ENCODE measurements around the gene SULT2B1.

The SULT2B1 gene

GRCh38 chr19:48613024-48613851, 61.3 kb downstream of the SULT2B1 start:
- Histone ChIP-seq H3K4me3 (ENCODE audit: low read length) (no peak overlapping the region), H3K27ac (ENCODE audit: low read length) (no peak overlapping the region), H3K9me3 (ENCODE audit: control insufficient read depth, insufficient read depth, low read length) (no peaks in the 10 kb centered on the region), H3K27me3 (ENCODE audit: control insufficient read depth, insufficient read depth, low read length) (no peaks in the 10 kb centered on the region), H3K4me1 (ENCODE audit: control insufficient read depth, insufficient read depth, low read length) (peaks cover 6% of the 10 kb centered on the region), H3K36me3 (ENCODE audit: control insufficient read depth, insufficient read depth, low read length) (peaks cover 21% of the 10 kb centered on the region)
- DNase-seq (ENCODE audit: low read depth, low spot score), result no peak
- no CpG with 5 or more reads among the region's 39 CpGs for WGBS (ENCODE audit: insufficient coverage, insufficient read length)

- no peak for DNase-seq (ENCODE audit: low read depth, low spot score)
- peaks cover 21% of the 10 kb centered on the region for H3K36me3 ChIP-seq (ENCODE audit: control insufficient read depth, insufficient read depth, low read length)
- H3K27ac ChIP-seq (ENCODE audit: low read length), result no peak overlapping the region
- H3K4me1 ChIP-seq (ENCODE audit: control insufficient read depth, insufficient read depth, low read length), result peaks cover 4% of the 10 kb centered on the region
- H3K4me3 ChIP-seq (ENCODE audit: low read length), result no peak overlapping the region
- H3K27me3 ChIP-seq (ENCODE audit: control insufficient read depth, insufficient read depth, low read length), result no peaks in the 10 kb centered on the region
- no peaks in the 10 kb centered on the region for H3K9me3 ChIP-seq (ENCODE audit: control insufficient read depth, insufficient read depth, low read length)
- WGBS (ENCODE audit: insufficient coverage, insufficient read length), result no CpG with 5 or more reads among the region's 13 CpGs
Observed at GRCh38 chr19:48613852-48614435, 62.0 kb downstream of the SULT2B1 start.

- DNase-seq (ENCODE audit: low read depth, low spot score), result no peak
- H3K36me3 ChIP-seq (ENCODE audit: control insufficient read depth, insufficient read depth, low read length), result peaks cover 21% of the 10 kb centered on the region
- H3K4me3 ChIP-seq (ENCODE audit: low read length), result no peak within 1 kb of the TSS; the same call in 1 of the 2 replicates
- no peaks in the 10 kb centered on the region for H3K27me3 ChIP-seq (ENCODE audit: control insufficient read depth, insufficient read depth, low read length)
- peaks cover 4% of the 10 kb centered on the region for H3K4me1 ChIP-seq (ENCODE audit: control insufficient read depth, insufficient read depth, low read length)
- no CpG with 5 or more reads among the region's 31 CpGs for WGBS (ENCODE audit: insufficient coverage, insufficient read length)
- no peak within 1 kb of the TSS for H3K27ac ChIP-seq (ENCODE audit: low read length)
- no peaks in the 10 kb centered on the region for H3K9me3 ChIP-seq (ENCODE audit: control insufficient read depth, insufficient read depth, low read length)
Observed at GRCh38 chr19:48614436-48615230, 62.7 kb downstream of the SULT2B1 start, which contains the start of gene FAM83E. Gene FAM83E, minus strand, starts transcription at chr19:48615076. Its CDS starts 1,704 bp downstream, at chr19:48613372.

- Histone ChIP-seq H3K9me3 (ENCODE audit: control insufficient read depth, insufficient read depth, low read length) (no peaks in the 10 kb centered on the region), H3K4me1 (ENCODE audit: control insufficient read depth, insufficient read depth, low read length) (peaks cover 4% of the 10 kb centered on the region), H3K36me3 (ENCODE audit: control insufficient read depth, insufficient read depth, low read length) (peaks cover 21% of the 10 kb centered on the region), H3K27ac (ENCODE audit: low read length) (no peak overlapping the region), H3K4me3 (ENCODE audit: low read length) (no peak overlapping the region), H3K27me3 (ENCODE audit: control insufficient read depth, insufficient read depth, low read length) (no peaks in the 10 kb centered on the region)
- no CpG with 5 or more reads among the region's 19 CpGs for WGBS (ENCODE audit: insufficient coverage, insufficient read length)
- DNase-seq (ENCODE audit: low read depth, low spot score), result no peak
Observed at GRCh38 chr19:48615231-48616040, 63.5 kb downstream of the SULT2B1 start.

GRCh38 chr19:48616041-48616436, 64.1 kb downstream of the SULT2B1 start:
- Histone ChIP-seq H3K27ac (ENCODE audit: low read length) (no peak overlapping the region), H3K27me3 (ENCODE audit: control insufficient read depth, insufficient read depth, low read length) (no peaks in the 10 kb centered on the region), H3K9me3 (ENCODE audit: control insufficient read depth, insufficient read depth, low read length) (no peaks in the 10 kb centered on the region), H3K4me3 (ENCODE audit: low read length) (no peak overlapping the region), H3K4me1 (ENCODE audit: control insufficient read depth, insufficient read depth, low read length) (peaks cover 4% of the 10 kb centered on the region), H3K36me3 (ENCODE audit: control insufficient read depth, insufficient read depth, low read length) (peaks cover 21% of the 10 kb centered on the region)
- no peak for DNase-seq (ENCODE audit: low read depth, low spot score)
- WGBS (ENCODE audit: insufficient coverage, insufficient read length), result no CpG with 5 or more reads among the region's 16 CpGs

- H3K4me1 ChIP-seq (ENCODE audit: control insufficient read depth, insufficient read depth, low read length), result peaks cover 4% of the 10 kb centered on the region
- no peak overlapping the region for H3K4me3 ChIP-seq (ENCODE audit: low read length)
Observed at GRCh38 chr19:48616491-48617056, 64.6 kb downstream of the SULT2B1 start.

GRCh38 chr19:48617146-48617937, 65.4 kb downstream of the SULT2B1 start:
- H3K27me3 ChIP-seq (ENCODE audit: control insufficient read depth, insufficient read depth, low read length), result no peaks in the 10 kb centered on the region
- no peak overlapping the region; the same call in 1 of the 2 replicates for H3K4me3 ChIP-seq (ENCODE audit: low read length)
- no CpG with 5 or more reads among the region's 18 CpGs for WGBS (ENCODE audit: insufficient coverage, insufficient read length)
- H3K36me3 ChIP-seq (ENCODE audit: control insufficient read depth, insufficient read depth, low read length), result peaks cover 21% of the 10 kb centered on the region
- no peak for DNase-seq (ENCODE audit: low read depth, low spot score)
- H3K9me3 ChIP-seq (ENCODE audit: control insufficient read depth, insufficient read depth, low read length), result no peaks in the 10 kb centered on the region
- no peak overlapping the region for H3K27ac ChIP-seq (ENCODE audit: low read length)
- peaks cover 4% of the 10 kb centered on the region for H3K4me1 ChIP-seq (ENCODE audit: control insufficient read depth, insufficient read depth, low read length)

More at GRCh38 chr19:48616491-48617056, 64.6 kb downstream of the SULT2B1 start:
- H3K27me3 ChIP-seq (ENCODE audit: control insufficient read depth, insufficient read depth, low read length), result no peaks in the 10 kb centered on the region
- H3K9me3 ChIP-seq (ENCODE audit: control insufficient read depth, insufficient read depth, low read length), result no peaks in the 10 kb centered on the region
- no peak overlapping the region for H3K27ac ChIP-seq (ENCODE audit: low read length)
- DNase-seq (ENCODE audit: low read depth, low spot score), result no peak
- peaks cover 21% of the 10 kb centered on the region for H3K36me3 ChIP-seq (ENCODE audit: control insufficient read depth, insufficient read depth, low read length)
- WGBS (ENCODE audit: insufficient coverage, insufficient read length), result no CpG with 5 or more reads among the region's 12 CpGs

GRCh38 chr19:48618278-48618915, 66.4 kb downstream of the SULT2B1 start:
- Histone ChIP-seq H3K27me3 (ENCODE audit: control insufficient read depth, insufficient read depth, low read length) (no peaks in the 10 kb centered on the region), H3K4me3 (ENCODE audit: low read length) (peak overlapping the region; percentile 97), H3K4me1 (ENCODE audit: control insufficient read depth, insufficient read depth, low read length) (peaks cover 4% of the 10 kb centered on the region), H3K36me3 (ENCODE audit: control insufficient read depth, insufficient read depth, low read length) (peaks cover 21% of the 10 kb centered on the region), H3K27ac (ENCODE audit: low read length) (no peak overlapping the region), H3K9me3 (ENCODE audit: control insufficient read depth, insufficient read depth, low read length) (no peaks in the 10 kb centered on the region)
- DNase-seq (ENCODE audit: low read depth, low spot score), result no peak
- no CpG with 5 or more reads among the region's 18 CpGs for WGBS (ENCODE audit: insufficient coverage, insufficient read length)

All from iPS DF 6.9 (cell line).